Suprapubic skin (tissue), 3 donors: ENCODE measurements around the gene FAM210B.

Experiments
- CTCF ChIP-seq, 2 donors: fragments of 200-600 bp in 1 of 2; fragments of 450-650 bp in 1 of 2; sonication (generic) in 1 of 2; IDR thresholded peaks; one replicate each; pipeline ENCODE4 v1.5.1; 2016 to 2019; ENCODE audit warnings: antibody characterized with exemption in 2 of 2, mild to moderate bottlenecking in 1 of 2, moderate library complexity in 1 of 2
- POLR2A ChIP-seq, 2 donors: fragments of 450-650 bp; IDR thresholded peaks; one replicate each; pipeline ENCODE4 v1.6.1; 2017; ENCODE audit warnings: antibody characterized with exemption in 2 of 2, mild to moderate bottlenecking in 2 of 2, moderate library complexity in 2 of 2

DNA sequence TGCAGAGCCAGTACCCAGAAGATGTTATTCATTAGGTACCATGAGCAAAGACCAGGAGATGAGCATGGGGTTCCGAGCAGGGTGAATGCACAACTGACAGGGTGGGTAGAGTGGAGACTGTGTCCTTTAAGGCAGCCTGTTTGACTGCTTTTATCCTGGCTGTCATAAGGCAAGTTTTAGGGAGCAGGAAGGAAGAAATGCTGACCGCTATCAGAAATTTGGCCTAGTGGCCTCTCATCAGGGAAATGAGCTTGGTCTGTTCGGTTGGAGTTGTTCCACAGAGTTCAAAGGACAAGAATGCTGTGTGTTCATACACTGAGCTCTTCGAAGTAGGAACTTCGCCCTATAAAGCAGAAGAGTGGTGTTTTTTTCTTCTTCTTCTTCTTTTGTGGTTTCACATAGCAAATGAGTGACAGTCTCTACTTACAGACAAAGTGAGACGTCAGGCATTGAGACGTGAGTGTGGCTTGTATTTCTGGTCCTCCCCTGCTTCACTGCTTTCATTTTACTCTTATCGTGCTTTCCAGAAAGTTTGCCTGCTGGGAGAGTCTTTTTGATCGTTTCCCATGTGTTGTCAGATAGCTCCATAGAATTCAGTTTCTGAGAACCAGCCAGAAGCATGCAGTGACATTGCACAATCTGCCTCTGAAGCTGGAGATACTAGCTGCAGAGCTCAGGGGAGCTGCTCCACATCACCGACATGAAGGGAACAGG lies 53.1 kb downstream of the FAM210B start, which contains the start of gene CASS4:
- TF ChIP-seq POLR2A (IDR thresholded peaks at IDR 0.05), result no peak
- TF ChIP-seq CTCF (IDR thresholded peaks at IDR 0.05), result no peak
